ENCODE results near the gene PEAK3. TPM values are rescaled to one million over a fixed set of nuclear protein-coding genes. Genes with fewer than 3 reads are reported as not detected.

PEAK3 gene
- total RNA-seq, 1 donor from 2014 or later: 4.7 TPM

DNA sequence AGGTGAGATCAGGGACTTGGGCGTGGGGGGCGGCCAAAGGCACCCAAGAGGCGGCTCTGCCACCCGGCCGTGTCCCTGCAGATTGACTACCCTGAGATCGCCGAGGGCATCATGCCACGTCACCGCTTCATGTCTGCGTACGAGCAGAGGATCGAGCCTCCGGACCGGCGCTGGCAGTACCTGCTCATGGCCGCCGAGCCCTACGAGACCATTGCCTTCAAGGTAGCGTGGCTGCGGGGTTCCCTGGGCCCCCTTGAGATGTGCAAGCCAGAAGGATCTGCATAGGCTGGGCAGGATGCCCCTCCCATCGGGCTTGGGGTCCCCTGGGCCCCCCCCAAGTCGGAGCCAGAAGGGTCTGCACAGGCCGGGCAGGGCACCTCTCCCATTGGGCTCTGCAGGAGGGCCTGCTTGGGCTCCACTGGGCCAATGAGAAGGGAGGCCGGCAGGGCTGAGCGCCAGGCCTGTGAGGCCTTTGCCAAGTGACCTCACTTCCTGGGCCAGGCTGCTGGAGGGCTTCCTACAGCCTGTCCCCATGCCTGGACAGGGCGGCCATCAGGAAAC, 35.1 kb downstream of the PEAK3 start:
- peaks cover 52 to 56% of the 10 kb centered on the region in 2 donors for H3K36me3 ChIP-seq
- H3K27me3 ChIP-seq: peaks cover 4% of the 10 kb centered on the region
- no peak overlapping the region for H3K4me3 ChIP-seq
- no peak for DNase-seq (ENCODE audit: low spot score in 2 of 2)
- no peak overlapping the region for H3K27ac ChIP-seq
- intact Hi-C loops (cut with DNase I): no loop called here
- peaks cover 0 to 15% of the 10 kb centered on the region in 2 donors for H3K4me1 ChIP-seq
- TF ChIP-seq, protein P1, sequence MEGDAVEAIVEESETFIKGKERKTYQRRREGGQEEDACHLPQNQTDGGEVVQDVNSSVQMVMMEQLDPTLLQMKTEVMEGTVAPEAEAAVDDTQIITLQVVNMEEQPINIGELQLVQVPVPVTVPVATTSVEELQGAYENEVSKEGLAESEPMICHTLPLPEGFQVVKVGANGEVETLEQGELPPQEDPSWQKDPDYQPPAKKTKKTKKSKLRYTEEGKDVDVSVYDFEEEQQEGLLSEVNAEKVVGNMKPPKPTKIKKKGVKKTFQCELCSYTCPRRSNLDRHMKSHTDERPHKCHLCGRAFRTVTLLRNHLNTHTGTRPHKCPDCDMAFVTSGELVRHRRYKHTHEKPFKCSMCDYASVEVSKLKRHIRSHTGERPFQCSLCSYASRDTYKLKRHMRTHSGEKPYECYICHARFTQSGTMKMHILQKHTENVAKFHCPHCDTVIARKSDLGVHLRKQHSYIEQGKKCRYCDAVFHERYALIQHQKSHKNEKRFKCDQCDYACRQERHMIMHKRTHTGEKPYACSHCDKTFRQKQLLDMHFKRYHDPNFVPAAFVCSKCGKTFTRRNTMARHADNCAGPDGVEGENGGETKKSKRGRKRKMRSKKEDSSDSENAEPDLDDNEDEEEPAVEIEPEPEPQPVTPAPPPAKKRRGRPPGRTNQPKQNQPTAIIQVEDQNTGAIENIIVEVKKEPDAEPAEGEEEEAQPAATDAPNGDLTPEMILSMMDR (IDR thresholded peaks at IDR 0.05): no peak
- no peaks in the 10 kb centered on the region for H3K9me3 ChIP-seq

DNA sequence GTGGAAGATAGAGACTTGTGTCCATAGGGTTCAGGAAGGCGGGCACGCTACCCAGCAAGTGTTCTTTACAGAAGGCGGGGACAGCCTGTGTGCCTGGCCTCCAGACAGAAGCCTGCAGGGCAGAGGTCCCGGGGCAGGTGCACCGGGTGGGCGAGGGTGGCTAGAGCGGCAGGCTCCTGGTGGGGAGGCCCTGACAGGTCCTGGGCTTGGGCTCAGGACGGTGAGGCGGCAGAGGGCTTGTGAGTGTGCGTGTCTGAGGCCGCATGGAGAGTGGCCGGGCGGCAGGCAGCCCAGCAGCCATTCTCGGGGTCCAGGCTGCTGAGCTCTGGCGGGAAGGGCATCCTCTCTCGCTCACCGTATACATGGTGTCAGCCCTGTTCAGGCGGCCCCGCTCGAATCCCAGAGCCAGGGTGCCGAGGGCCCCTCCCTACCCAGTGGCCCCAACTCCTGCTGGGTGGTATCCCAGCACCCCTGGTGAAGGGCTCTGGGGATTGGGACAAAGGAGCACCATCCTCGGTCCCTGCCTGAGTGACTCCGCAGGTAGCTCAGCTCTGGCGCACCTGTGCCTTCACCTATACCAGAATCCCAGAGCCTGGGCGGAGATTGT, 35.9 kb downstream of the PEAK3 start:
- intact Hi-C loops (cut with DNase I): no loop called here
- Histone ChIP-seq H3K4me1 (peaks cover 0 to 19% of the 10 kb centered on the region in 2 donors), H3K27ac (no peak overlapping the region), H3K9me3 (no peaks in the 10 kb centered on the region), H3K27me3 (peaks cover 4% of the 10 kb centered on the region), H3K36me3 (peaks cover 52 to 56% of the 10 kb centered on the region in 2 donors), H3K4me3 (no peak overlapping the region)
- TF ChIP-seq, protein P1 (IDR thresholded peaks at IDR 0.05): no peak
- no peak for DNase-seq (ENCODE audit: low spot score in 2 of 2)

DNA sequence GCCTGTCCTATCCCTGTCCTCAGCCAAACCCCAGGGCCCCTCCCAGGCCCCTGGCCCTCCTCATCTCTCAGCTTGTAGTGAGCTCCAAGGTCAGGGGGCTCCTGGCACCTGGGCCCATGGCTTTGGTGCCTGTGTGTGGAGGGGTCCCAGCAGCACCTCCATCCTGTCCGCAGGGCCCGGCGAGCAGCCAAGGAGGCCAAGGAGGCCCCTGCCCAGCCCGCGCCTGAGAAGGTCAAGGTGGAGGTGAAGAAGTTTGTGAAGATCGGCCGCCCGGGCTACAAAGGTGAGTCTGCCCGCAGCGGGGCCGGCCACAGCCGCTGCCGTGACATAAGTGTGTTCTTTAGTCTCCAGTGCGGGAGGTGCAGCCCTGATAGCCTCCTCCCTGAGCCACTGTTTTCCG, 36.7 kb downstream of the PEAK3 start:
- H3K4me3 ChIP-seq: no peak overlapping the region
- no peak overlapping the region for H3K27ac ChIP-seq
- TF ChIP-seq, protein P1 (IDR thresholded peaks at IDR 0.05): no peak
- intact Hi-C loops (cut with DNase I): no loop called here
- H3K27me3 ChIP-seq: no peaks in the 10 kb centered on the region
- H3K36me3 ChIP-seq: peaks cover 52 to 56% of the 10 kb centered on the region in 2 donors
- no peaks in the 10 kb centered on the region for H3K9me3 ChIP-seq
- H3K4me1 ChIP-seq: peaks cover 8 to 22% of the 10 kb centered on the region in 2 donors
- no peak for DNase-seq (ENCODE audit: low spot score in 2 of 2)

DNA sequence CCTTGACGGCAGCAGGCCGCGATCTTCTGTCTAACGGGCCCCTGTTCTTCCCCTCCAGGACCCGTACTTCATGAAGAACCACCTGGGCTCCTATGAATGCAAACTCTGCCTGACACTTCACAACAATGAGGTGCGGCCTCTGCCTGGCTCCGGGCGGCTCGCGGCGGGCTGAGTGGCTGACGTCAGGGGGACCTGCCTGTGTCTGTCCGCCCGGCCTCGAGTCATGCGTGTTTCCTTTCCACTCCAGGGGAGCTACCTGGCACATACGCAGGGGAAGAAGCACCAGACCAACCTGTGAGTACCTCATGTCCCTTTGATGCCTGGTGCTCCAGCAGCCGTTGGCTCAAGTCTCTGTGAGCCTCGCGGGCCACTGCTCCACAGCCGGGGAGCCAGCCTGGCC, 37.5 kb downstream of the PEAK3 start:
- H3K27ac ChIP-seq: no peak overlapping the region
- intact Hi-C loops (cut with DNase I): no loop called here
- H3K36me3 ChIP-seq: peaks cover 52 to 56% of the 10 kb centered on the region in 2 donors
- no peak for DNase-seq (ENCODE audit: low spot score in 2 of 2)
- no peaks in the 10 kb centered on the region for H3K27me3 ChIP-seq
- H3K4me3 ChIP-seq: no peak overlapping the region
- H3K9me3 ChIP-seq: no peaks in the 10 kb centered on the region
- peaks cover 9 to 30% of the 10 kb centered on the region in 2 donors for H3K4me1 ChIP-seq
- TF ChIP-seq, protein P1 (IDR thresholded peaks at IDR 0.05): no peak

DNA sequence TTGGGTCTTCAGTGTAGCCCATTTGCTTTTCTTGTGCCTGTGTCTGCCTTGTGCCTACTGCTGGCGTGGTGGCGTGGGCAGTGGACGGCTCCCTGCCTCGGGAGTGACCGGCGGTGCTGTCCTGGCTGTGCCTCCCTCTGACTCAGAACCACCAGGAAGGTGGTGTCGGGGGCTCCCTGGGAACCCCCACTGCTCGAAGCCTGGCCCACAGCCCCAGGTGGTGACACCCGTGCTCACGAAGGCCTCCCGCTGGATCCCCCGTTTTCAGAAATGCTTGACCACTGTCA, 37.9 kb downstream of the PEAK3 start:
- intact Hi-C loops (cut with DNase I): no loop called here
- Histone ChIP-seq H3K36me3 (peaks cover 52 to 56% of the 10 kb centered on the region in 2 donors), H3K9me3 (no peaks in the 10 kb centered on the region), H3K4me3 (no peak overlapping the region), H3K4me1 (peaks cover 9 to 33% of the 10 kb centered on the region in 2 donors), H3K27me3 (no peaks in the 10 kb centered on the region), H3K27ac (no peak overlapping the region)
- TF ChIP-seq, protein P1 (IDR thresholded peaks at IDR 0.05): no peak
- no peak for DNase-seq (ENCODE audit: low spot score in 2 of 2)

Measured in ascending aorta (tissue), 2 donors.